GM18867 (cell line): ENCODE results near the gene TMEM205.
"Not testable (repeated sequence)": the region's sequence is repeated elsewhere in the genome, so short reads cannot be mapped to it uniquely, and the experiment has no call there.

ENCODE experiments used
- ATAC-seq: cut with Tn5 transposase; IDR thresholded peaks from one replicate; pipeline ENCODE4 v1.9.1; 2021; ENCODE audit warnings: mild to moderate bottlenecking, moderate library complexity; ENCODE audit not compliant: unreplicated experiment

Gene TMEM205

DNA sequence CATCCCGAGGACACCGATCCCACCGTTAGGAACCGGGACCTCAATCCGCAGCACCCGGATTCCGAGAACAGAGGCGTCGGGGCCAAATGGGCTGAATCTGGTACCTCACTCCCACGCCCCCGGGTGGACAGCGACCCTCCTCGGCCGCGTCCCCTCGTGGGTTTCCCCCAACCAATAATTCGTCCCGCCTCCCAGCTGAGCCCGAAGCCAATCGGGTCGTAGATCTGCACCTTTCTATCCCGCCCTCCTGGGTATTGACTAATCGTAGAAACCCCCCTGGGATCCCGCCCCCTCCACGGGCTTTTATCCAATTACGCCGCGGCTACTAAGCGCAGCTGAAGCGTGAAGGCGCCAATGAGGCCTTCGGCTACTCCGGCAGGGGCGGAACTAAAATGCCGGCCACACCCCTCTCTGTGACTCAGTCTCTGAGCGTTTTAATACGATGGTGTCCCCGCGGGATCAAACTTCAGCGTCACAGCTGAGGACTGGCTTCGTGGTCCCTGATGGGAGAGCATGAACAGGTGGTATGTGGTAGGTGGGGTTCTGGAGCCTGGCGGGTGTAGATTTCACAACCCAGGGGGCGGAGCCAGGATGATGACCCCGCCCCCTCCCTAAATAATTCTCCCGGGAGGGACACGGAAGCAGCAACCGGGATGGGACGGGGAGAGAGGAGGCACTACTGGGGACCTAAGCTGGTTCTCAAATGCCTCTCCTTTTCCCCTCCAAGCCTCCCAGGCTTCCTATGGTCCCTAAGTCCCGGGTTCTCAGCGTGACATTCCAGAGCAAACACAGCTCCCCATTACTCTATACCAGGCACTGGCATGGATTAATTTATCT, at the start of gene TMEM205, which contains the start of gene CCDC159:
Gene TMEM205, minus strand, starts transcription at position 165 of the 837 bp plus-strand sequence. CDS start 649 bp downstream, outside the sequence.
Gene CCDC159, plus strand, starts transcription at position 416 of the 837 bp plus-strand sequence. Its CDS starts 88 bp downstream, at position 504.
- peak; percentile 86 for ATAC-seq

DNA sequence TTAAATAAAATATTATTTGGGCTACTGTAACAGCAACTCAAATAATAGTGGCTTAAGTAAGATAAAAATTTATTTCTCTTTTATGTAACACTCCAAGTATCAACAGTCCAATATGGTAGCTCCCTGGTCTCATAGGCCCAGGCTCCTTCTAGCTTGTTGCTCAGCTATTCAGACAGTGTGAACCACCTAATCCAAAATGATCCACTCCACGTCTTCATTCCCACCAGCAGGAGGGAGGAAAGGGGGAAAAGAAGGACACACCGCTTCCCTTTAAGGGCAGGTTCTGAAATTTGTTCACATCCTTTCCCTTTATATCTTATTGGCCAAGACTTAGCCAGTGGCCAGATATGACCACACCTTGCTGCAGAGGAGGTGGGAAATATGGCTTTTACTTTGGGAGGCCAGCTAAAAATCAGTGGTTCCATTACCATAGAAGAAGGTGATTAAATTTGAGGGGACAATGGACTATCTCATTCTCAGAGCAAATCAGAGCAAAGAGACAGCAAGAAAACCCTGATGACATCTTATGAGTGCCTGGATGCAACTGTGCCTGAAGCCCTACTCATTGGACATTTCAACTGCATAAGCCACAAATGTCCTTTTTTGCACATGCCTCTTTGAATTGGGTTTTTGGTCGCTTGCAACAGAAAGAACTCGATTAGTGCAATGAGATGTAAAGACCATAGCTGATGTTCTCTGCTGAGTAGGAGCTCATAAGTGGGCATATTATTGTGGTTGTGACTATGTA, 45.0 kb upstream of the TMEM205 start:
- ATAC-seq, result no peak

DNA sequence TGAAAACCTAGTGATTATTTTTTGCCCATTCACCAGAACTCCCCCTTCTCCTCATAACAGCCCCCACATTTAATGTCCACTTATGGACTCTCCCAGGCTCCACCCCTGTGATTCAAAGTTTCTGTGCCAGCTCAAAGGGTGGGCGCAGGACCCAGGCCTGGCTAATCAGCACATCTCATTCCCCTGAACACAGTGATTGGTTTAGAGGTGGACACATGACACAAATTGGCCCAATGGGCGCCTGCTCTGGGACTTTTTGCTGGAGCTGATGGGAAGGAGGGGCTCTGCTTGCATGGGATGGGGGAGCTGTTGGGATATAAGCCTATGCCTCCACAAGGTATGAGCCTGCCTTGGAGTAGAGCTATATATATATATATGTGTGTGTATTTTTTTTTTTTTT, 44.3 kb upstream of the TMEM205 start:
- ATAC-seq, result no peak

DNA sequence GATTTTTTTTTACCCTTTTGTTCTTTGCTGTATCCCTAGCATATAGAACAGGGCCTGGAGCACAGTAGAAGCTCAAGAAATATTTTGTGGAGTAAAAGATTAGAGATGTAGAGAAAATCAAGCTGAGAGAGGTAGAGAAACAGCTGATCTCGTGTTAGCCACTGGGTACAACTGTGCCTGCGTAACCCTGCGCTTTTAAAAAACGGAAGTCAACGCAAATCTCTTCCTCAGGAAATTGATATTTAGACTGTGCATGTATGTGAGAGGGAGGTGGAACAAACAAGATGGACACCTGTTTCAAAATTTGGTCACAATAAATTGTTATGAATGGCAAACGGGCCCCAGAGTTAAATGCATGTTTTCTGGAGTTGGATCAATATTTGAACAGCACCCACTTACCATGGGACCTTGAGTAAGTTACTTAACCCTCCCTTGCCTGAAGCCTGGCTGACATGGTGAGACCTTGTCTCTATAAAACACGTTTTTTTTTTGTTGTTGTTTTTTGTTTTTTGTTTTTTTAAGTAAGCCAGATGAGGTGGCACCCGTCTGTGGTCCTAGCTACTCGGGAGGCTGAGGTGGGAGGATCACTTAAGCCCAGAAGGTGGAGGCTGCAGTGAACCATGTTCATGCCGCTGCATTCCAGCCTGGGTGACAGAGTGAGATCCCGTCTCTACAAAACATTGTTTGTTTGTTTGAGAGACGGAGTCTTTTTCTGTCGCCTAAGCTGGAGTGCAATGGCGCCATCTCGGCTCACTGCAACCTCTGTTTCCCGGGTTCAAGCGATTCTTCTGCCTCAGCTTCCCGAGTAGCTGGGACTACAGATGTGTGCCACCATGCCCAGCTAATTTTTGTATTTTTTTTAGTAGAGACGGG, 41.3 kb upstream of the TMEM205 start:
- no peak for ATAC-seq

DNA sequence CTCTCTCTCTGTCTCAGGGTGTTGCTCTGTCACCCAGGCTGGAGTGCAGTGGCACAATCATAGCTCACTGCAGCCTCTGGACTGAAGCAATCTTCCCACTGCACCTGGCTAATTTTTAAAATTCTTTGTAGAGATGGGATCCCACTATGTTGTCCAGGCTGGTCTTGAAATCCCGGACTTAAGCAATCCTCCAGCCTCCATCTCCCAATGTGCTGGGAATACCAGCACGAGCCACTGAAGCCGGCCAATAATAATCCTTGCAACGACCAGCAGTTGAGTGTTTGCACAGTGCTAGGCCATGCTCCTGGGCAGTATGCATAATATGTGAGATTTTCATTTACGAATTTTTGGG, 38.7 kb upstream of the TMEM205 start:
- no peak for ATAC-seq

DNA sequence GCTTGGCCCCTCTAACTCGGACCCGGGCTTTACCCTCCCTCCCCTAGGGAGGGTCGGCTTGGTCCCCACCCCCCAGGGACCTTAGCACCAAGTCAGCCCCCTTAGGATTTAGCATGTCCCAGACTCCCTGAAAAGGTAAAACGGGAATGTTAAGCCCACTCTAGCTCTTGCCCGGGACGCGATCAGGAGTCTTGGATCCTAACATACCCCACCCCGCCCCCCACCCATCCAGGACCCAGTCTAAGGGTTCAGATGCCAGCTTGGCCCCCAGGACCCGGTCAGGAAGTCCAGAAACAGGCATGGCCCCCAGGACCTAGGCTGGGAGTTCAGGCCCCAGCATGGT, 37.6 kb upstream of the TMEM205 start:
- no peak for ATAC-seq

DNA sequence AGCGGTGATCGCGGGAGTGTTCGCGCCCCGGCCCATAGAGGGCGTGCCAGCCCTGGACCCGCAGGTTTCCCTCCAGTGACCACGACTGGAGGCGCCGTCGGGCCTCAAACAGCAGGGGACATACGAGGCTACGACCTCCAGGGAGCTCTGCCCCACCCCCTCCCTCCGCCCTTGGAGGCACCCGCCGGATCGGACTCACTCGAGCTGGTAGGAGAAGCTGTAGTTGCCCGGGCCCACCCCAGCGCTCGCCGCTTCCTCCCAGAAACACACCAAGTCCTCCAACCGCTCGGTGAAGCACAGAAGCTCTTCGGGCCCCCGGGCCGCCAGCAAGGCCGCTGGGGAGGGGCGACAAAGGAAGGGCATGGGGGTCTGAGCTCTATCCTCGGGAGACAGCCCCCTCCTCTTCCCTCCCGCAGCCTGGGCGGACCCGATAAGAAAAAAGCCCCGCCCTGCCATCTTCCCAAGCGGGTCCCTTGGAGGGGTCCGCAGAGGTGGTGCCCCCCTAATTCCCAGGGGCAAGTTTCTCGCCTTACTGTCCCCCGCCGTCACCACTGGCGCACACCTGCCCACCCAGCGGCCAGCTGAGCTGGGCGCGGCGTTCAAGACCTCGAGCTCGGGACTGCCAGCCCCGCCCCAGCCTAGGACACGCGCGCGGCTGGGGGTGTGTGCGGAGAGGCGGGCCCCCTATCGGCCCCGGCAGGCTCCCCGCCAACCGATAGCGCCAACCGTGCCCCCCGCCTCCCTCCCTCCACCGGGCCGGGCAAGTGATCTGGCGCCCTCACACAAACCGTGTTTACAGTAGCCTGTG, 37.0 kb upstream of the TMEM205 start:
- no peak for ATAC-seq

DNA sequence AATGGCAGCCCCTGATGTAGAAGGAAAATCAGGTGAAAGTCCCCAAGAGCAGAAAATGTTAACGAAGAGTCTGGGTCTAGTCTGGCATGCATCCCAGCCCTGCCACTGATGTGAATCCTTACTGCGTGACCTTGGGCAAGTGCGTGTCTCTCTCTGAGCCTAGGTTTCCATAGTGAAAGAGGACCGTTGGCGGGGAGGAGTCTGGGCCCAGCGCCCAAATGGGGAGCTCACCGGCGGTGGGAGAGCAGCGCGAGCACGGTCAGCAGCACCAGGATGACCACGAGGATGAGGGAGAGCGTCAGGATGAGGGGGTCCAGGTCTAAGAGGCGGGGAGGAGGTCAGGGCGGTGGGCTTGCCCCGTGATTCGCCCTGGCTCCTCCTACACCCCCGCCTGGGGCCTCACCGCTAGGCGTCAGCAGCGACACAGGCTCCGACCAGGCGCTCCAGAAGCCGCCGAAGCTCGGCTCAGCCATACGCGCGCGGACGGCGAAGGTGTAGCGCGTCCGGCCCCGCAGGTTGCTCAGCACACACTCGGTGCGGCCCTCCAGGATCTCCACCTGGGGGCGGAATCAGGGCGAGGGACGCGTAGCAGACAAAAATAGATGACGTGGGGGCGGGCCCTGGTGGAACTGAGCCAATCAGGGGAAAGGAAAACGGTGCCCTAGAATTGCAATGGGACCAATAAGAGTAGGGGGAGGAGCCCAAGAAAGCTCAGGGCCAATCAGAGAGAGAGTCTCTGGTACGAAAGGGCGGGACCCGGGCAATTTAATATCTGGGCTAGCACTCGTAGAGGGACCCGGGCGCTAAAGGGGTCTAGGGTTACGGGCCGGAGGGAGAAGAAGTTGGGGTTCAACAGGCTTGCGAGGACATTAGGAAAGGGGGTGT, 34.8 kb upstream of the TMEM205 start:
- peak; percentile 74 for ATAC-seq

DNA sequence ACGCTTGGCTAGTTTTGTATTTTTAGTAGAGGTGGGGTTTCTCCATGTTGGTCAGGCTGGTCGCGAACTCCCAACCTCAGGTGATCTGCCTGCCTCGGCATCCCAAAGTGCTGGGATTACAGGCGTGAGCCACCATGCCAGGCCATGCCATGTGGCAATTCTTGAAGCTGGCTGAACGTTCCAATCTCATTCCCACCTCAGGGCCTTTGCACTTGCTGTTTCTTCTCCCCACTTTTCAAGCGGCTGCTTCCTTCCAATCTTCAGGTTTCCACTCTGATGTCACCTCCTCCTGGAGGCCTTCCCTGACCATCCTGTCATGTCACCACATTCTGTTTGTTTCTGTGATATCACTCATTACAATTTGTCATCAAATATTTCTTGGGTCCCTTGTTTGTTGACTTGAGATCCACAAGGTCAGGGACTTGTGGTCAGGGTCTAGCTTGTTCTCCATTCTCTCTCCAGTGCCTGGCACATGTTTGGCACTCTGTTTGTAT, 33.8 kb upstream of the TMEM205 start:
- no peak for ATAC-seq

DNA sequence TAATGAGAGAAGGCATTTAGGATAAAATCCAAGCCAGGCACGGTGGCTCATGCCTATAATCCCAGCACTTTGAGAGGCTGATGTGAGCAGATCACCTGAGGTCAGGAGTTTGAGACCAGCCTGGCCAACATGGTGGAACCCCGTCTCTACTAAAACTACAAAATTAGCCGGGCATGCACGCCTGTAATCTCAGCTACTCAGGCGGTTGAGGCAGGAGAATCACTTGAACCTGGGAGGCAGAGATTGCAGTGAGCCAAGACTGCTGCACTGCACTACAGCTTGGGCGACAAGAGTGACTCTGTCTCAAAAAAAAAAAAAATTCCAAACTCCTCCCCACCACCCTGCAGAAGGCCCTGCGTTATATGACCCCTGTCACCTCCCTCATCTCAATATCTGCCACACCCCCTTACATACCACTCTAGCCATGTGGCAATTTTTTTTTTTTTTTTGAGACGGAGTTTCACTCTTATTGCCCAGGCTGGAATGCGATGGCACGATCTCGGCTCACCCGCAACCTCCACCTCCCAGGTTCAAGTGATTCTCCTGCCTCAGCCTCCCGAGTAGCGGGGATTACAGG, 33.3 kb upstream of the TMEM205 start:
- not testable (repeated sequence) for ATAC-seq

DNA sequence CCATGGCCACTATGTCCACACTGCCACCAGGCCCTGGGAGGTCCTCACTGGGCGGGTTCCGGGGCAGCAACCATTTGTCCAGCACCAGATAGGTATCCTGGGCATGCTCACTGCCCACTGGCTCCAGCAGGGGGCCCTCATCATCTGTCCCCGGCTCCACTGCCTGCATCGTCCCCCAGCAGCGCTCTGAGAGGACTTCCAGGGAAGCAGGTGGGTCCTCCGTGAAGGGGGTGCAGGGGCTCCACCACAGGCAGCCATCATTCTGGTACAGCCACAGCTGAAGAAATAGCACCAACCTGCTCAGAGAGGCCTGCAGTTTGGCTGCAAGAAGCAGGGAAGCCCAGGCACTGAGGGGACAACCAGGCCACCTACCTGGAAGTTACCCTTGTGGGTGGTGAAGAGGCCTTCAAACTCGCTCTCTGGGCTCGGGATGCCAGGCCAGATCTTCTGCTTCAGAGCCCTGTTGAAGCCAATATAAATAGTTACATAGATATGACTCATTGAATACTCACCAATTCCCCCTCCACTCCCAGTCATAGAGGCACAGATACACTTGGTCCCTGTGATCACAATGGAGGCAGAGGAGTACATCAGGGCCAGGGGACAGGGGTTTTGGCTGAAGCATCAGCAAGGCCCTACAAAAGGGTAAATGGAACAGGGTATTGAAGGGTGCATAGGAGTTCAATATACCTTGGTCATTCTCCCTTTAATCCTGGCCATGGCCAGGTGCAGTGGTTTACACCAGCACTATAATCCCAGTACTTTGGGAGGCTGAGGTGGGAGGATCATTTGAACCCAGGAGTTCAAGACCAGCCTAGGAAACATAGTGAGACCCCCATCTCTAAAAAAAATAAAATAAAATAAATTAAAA, 32.5 kb upstream of the TMEM205 start:
- ATAC-seq, result no peak

DNA sequence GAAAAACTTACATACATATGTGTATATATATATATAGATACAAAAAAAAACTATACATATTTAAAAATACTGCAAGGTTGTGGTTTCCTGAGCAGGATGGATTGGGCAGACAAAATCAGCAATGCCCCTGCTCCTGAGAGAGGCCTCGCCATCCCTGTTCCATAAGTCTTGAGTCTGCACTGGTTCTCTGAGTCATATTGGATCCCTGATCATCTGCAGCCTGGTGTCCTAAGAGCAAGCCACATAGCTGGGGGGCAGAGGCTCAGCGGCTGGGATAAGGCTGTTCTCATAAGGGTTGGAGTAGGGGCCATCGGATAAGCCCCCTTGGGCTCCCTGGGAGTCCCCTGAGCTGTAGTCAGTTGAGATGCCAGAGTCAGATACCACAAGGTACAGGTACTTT, 31.7 kb upstream of the TMEM205 start:
- no peak for ATAC-seq

DNA sequence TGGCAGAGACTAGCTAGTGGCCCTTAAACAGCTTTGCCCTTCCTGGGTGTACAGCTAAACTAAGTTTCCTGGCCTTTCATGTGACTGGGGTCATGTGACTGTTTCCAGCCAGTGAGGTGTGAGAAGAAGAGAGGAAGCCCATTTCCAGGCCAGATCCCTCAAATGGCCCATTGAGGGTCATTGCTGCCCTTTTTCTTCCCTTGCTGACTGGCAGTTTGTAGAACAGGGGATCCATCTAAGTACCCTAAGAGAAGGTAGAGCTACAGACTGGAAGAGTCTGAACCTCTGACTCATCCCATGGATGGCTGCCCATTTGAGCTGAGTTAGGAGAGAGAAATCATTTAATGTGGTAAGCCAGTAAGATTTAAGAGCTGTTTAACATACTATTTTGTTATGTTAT, 31.2 kb upstream of the TMEM205 start:
- ATAC-seq, result no peak

DNA sequence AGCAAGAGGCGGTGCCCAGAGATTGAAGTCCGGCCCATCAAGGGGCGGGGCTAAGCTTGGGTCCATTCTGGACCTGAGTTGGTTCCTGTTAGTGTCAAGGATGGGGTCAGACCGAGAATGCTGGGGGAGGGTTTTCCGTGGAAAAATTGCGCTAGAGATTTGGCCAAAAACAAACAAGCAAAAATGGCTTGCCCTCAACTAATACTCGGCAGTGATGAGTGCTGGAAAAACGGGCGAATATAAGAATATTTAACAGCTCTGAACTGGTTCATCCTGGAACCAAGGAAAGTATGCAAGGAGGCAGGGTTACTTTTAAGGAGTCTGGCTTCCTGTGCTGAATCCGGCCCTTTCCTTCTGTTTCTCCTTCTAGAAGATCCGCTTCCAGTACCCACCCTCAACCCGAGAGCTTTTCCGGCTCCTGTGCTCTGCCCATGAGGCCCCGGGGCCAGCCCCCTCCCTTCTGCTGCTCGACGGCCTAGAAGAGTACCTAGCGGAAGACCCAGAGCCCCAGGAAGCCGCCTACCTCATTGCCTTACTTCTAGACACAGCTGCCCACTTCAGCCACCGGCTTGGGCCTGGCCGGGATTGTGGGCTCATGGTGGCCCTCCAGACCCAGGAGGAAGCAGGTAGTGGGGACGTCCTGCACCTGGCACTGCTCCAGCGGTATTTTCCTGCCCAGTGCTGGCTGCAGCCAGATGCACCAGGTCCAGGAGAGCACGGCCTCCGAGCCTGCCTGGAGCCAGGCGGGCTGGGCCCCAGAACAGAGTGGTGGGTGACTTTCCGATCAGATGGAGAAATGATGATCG, 29.3 kb upstream of the TMEM205 start:
- no peak for ATAC-seq

DNA sequence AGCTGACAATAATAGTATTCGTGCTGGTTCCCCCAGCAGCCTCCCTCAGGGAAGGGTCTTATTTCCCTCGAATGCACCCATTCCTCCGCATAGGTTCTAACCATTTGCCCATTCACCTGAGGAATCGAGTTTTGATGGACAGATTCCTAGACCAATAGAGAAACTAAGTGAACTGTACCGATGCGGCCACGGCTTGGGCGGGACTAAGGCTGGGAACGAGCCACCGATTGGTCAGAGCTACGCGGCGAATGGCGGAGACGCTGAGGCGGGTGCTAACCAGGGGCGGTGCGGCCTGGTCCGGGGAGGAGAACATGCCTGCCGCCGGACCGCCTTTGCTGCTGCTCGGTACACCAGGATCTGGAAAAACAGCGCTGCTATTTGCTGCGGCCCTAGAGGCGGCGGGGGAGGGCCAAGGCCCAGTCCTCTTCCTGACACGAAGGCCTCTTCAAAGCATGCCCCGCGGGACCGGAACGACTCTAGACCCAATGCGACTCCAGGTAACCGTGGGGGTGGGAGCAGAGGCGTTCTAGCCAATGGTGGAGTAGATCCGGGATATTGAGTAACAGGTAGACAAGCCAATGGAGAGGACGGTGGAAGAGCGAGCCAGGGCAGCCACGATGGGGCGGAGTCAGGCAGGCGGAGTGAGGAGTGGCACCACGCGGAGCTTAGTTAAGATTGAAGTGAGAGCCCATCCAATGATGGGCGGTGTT, 28.5 kb upstream of the TMEM205 start, which contains the start of gene SWSAP1:
Gene SWSAP1, plus strand, starts transcription at position 234 of the 710 bp plus-strand sequence. Its CDS starts 15 bp downstream, at position 249.
- ATAC-seq, result peak; percentile 83

DNA sequence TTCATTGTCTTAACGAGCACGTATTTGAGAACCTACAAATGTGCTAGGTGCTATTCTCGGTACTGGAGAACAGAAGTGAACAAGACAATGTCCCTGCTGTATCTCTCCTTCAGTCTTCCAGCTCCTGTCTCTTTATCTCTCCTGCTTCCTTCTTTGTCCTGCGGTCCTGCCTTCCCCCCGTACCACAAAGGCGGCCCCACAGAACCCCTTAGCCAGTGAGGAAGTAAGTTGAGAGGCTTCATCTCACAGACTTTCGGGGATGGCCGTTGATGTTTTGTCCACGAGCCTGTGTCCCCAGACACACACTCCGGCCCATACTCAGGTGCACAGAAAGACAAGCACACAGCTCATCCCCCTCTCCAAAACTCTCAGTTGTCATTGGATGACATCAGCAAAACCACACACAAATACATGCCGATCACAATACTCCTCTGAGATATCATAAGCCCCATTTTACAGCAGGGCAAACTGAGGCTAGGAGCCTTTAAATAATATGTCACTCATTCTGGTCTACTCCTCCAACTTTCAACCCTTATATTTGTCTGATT, 27.9 kb upstream of the TMEM205 start:
- ATAC-seq, result no peak
